H9 (cell line): ENCODE measurements around the gene SYT9. TPM values are rescaled to one million over a fixed set of nuclear protein-coding genes. Genes with fewer than 3 reads are reported as not detected.

Source experiments
- DNase-seq: peaks from one replicate; pipeline ENCODE4 v3.0.0-alpha.2; 2017
- H2AFZ ChIP-seq: one replicate; pipeline ENCODE4 v1.6.1; 2013; ENCODE audit warnings: mild to moderate bottlenecking, low read length, control low read depth, moderate library complexity
- H2AK5ac ChIP-seq: 2 replicates; pipeline ENCODE4 v1.6.1; 2013; ENCODE audit warnings: low read length, control low read depth, mixed read lengths; ENCODE audit not compliant: insufficient read length
- H2BK120ac ChIP-seq: one replicate; pipeline ENCODE4 v1.6.1; 2013; ENCODE audit warnings: low read depth, mild to moderate bottlenecking, low read length, control low read depth, inconsistent platforms; ENCODE audit not compliant: poor library complexity, severe bottlenecking
- H2BK12ac ChIP-seq: 2 replicates; pipeline ENCODE4 v1.6.1; 2013; ENCODE audit warnings: low read length, control low read depth, mixed read lengths, low read depth; ENCODE audit not compliant: insufficient read length
- H2BK15ac ChIP-seq: 2 replicates; pipeline ENCODE4 v1.6.1; 2013; ENCODE audit warnings: low read depth, low read length, control low read depth
- H2BK20ac ChIP-seq: one replicate; pipeline ENCODE4 v1.6.1; 2013; ENCODE audit warnings: low read depth, mild to moderate bottlenecking, low read length, control low read depth, inconsistent platforms; ENCODE audit not compliant: poor library complexity, severe bottlenecking
- H2BK5ac ChIP-seq: 2 replicates; pipeline ENCODE4 v1.6.1; 2013; ENCODE audit warnings: low read length, control low read depth, mixed read lengths; ENCODE audit not compliant: insufficient read length
- H3K14ac ChIP-seq: 2 replicates; pipeline ENCODE4 v1.6.1; 2013; ENCODE audit warnings: low read length, control low read depth; ENCODE audit not compliant: insufficient read depth
- H3K18ac ChIP-seq: 2 replicates; pipeline ENCODE4 v1.6.1; 2013; ENCODE audit warnings: low read depth, mild to moderate bottlenecking, mixed read lengths, low read length, control low read depth; ENCODE audit not compliant: insufficient read length
- H3K23ac ChIP-seq: 2 replicates; pipeline ENCODE4 v1.6.1; 2013; ENCODE audit warnings: low read length, control low read depth, mixed read lengths, low read depth; ENCODE audit not compliant: insufficient read length
- H3K23me2 ChIP-seq: 2 replicates; pipeline ENCODE4 v1.6.1; 2013; ENCODE audit warnings: low read depth, mild to moderate bottlenecking, mixed read lengths, low read length, control low read depth; ENCODE audit not compliant: insufficient read length, poor library complexity, severe bottlenecking
- H3K27ac ChIP-seq: 2 replicates; pipeline ENCODE4 v1.5.1; 2013; ENCODE audit warnings: low read length, control low read depth, mixed read lengths, low read depth; ENCODE audit not compliant: insufficient read length
- H3K27me3 ChIP-seq: 2 replicates; pipeline ENCODE4 v1.6.1; 2013; ENCODE audit warnings: low read length, control low read depth, inconsistent platforms; ENCODE audit not compliant: insufficient read depth
- H3K4ac ChIP-seq: 2 replicates; pipeline ENCODE4 v1.6.1; 2013; ENCODE audit warnings: low read depth, mild to moderate bottlenecking, control low read depth, inconsistent platforms, low read length, moderate library complexity
- H3K4me1 ChIP-seq: 2 replicates; pipeline ENCODE4 v1.6.1; 2013; ENCODE audit warnings: low read length, control low read depth, inconsistent platforms; ENCODE audit not compliant: insufficient read depth
- H3K4me2 ChIP-seq: 2 replicates; pipeline ENCODE4 v1.6.1; 2013; ENCODE audit warnings: low read length, control low read depth, mixed read lengths; ENCODE audit not compliant: insufficient read length, insufficient read depth
- H3K56ac ChIP-seq: 2 replicates; pipeline ENCODE4 v1.6.1; 2013; ENCODE audit warnings: low read depth, mild to moderate bottlenecking, mixed read lengths, low read length, control low read depth; ENCODE audit not compliant: insufficient read length
- H3K79me1 ChIP-seq: 2 replicates; pipeline ENCODE4 v1.6.1; 2013; ENCODE audit warnings: low read depth, mild to moderate bottlenecking, moderate library complexity, low read length, control low read depth, inconsistent platforms; ENCODE audit not compliant: insufficient read depth, poor library complexity, severe bottlenecking
- H3K79me2 ChIP-seq: 2 replicates; pipeline ENCODE4 v1.6.1; 2013; ENCODE audit warnings: low read length, control low read depth, inconsistent platforms; ENCODE audit not compliant: insufficient read depth
- H3K9ac ChIP-seq: 2 replicates; pipeline ENCODE4 v1.6.1; 2013; ENCODE audit warnings: low read length, control low read depth, mixed read lengths; ENCODE audit not compliant: insufficient read length; ENCODE audit errors: extremely low read depth
- H3K9me3 ChIP-seq: one replicate; pipeline ENCODE4 v1.6.1; 2013; ENCODE audit warnings: low read depth, low read length, inconsistent platforms; ENCODE audit not compliant: control insufficient read depth
- H3T11ph ChIP-seq: one replicate; pipeline ENCODE4 v1.6.1; 2013; ENCODE audit warnings: mild to moderate bottlenecking, low read length, control low read depth, inconsistent platforms
- H4K20me1 ChIP-seq: one replicate; pipeline ENCODE4 v1.6.1; 2013; ENCODE audit not compliant: control insufficient read depth, insufficient read length, insufficient read depth
- H4K5ac ChIP-seq: 2 replicates; pipeline ENCODE4 v1.6.1; 2013; ENCODE audit warnings: low read depth, mild to moderate bottlenecking, mixed read lengths, low read length, control low read depth; ENCODE audit not compliant: insufficient read length
- H4K8ac ChIP-seq: replicated peaks from 2 replicates; pipeline ENCODE4 v1.6.1; 2013; ENCODE audit warnings: low read length, control low read depth, mixed read lengths, low read depth; ENCODE audit not compliant: insufficient read length
- H4K91ac ChIP-seq: 2 replicates; pipeline ENCODE4 v1.6.1; 2013; ENCODE audit warnings: low read depth, mild to moderate bottlenecking, moderate library complexity, mixed read lengths, low read length, control low read depth; ENCODE audit not compliant: insufficient read length
- H3K27ac Mint-ChIP-seq, 3 experiments: 2 replicates in 2 of 3; 3 replicates in 1 of 3; pipeline ENCODE4 v1.8.0; 2020 to 2021; ENCODE audit warnings: mixed read lengths in 3 of 3, mild to moderate bottlenecking in 1 of 3, moderate library complexity in 1 of 3
- H3K27me3 Mint-ChIP-seq: 2 replicates; pipeline ENCODE4 v1.8.0; 2021; ENCODE audit warnings: low read depth, mild to moderate bottlenecking, moderate library complexity, mixed read lengths
- H3K36me3 Mint-ChIP-seq, 3 experiments: 2 replicates in 2 of 3; 3 replicates in 1 of 3; pipeline ENCODE4 v1.8.0; 2020 to 2021; ENCODE audit warnings: low read depth in 3 of 3, mixed read lengths in 3 of 3; ENCODE audit not compliant: insufficient read depth in 1 of 3
- H3K4me1 Mint-ChIP-seq, 2 experiments: 2 replicates each; pipeline ENCODE4 v1.8.0; 2020; ENCODE audit warnings: mixed read lengths in 2 of 2
- H3K4me3 Mint-ChIP-seq, 2 experiments: 2 replicates in 1 of 2; 3 replicates in 1 of 2; pipeline ENCODE4 v1.8.0; 2020 to 2021; ENCODE audit warnings: mild to moderate bottlenecking in 2 of 2, mixed read lengths in 2 of 2, moderate library complexity in 1 of 2
- H3K9me3 Mint-ChIP-seq, 2 experiments: 2 replicates in 1 of 2; 3 replicates in 1 of 2; pipeline ENCODE4 v1.8.0; 2020; ENCODE audit warnings: mild to moderate bottlenecking in 2 of 2, mixed read lengths in 2 of 2, moderate library complexity in 1 of 2
- CTCF ChIP-seq: fragments of 200-600 bp; sonication (generic); conservative IDR thresholded peaks from 3 replicates; pipeline ENCODE4 v1.8.0; 2021; ENCODE audit warnings: antibody characterized with exemption, mild to moderate bottlenecking
- WGBS: extraction: QIAGEN DNeasy Blood & Tissue Kit; methylation state at CpG from one replicate; pipeline ENCODE4 v1.1.7; 2013; ENCODE audit warnings: missing lambda C conversion rate, low lambda C conversion rate, mixed read lengths; ENCODE audit not compliant: insufficient read length; ENCODE audit errors: extremely low coverage; 5-methylcytosine and 5-hydroxymethylcytosine counted together
- total RNA-seq: library from RNA; stranded (reverse); gene quantifications from 2 replicates; pipeline ENCODE4 v1.2.1, GENCODE V29; 2021

SYT9 gene
- total RNA-seq, 1 experiment from 2014 or later = 0.63 TPM

DNA sequence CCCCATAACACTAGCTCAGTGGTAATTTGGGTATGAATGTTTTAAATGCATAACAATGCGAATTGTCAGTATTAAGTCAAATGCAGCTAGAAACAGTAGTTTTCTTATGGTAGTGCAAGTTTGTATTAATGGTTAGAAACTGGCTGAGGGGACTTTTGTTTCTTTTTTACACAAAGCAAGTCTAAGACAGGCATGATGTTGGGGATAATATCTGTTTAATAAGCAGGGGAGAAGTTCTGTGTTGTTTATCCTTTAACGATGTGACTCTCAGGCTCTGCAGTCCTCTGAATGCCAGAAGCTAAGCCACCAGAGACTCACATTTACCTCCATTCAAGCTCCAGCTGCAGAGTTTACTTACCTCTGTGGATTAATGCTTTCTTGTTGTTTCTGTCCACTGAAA, 67.8 kb downstream of the SYT9 start:
- no peak overlapping the region for H4K91ac ChIP-seq
- TF ChIP-seq CTCF = no peak
- H2BK5ac ChIP-seq = no peak overlapping the region
- no peak overlapping the region for H2AK5ac ChIP-seq
- Mint-ChIP-seq H3K4me1 (peaks cover 17 to 33% of the 10 kb centered on the region in 2 experiments), H3K36me3 (no peaks in the 10 kb centered on the region), H3K27me3 (no peaks in the 10 kb centered on the region), H3K4me3 (no peak overlapping the region), H3K9me3 (no peaks in the 10 kb centered on the region), H3K27ac (peak overlapping the region in 1 of 3 experiments; percentile 57; a peak in 1 of 7 replicates)
- no peak overlapping the region for H3K9ac ChIP-seq
- H3K9me3 ChIP-seq = no peaks in the 10 kb centered on the region
- no peak overlapping the region for H2AFZ ChIP-seq
- H3K79me2 ChIP-seq = no peaks in the 10 kb centered on the region
- no peak overlapping the region for H4K5ac ChIP-seq
- no peak overlapping the region for H2BK15ac ChIP-seq
- H4K8ac ChIP-seq = no peak overlapping the region
- no peak overlapping the region for H3K18ac ChIP-seq
- no peak overlapping the region for H2BK12ac ChIP-seq
- no peak overlapping the region for H3K27ac ChIP-seq
- DNase-seq = no peak
- H3K4me1 ChIP-seq = no peaks in the 10 kb centered on the region; the same call in 1 of the 2 replicates
- peaks cover 2% of the 10 kb centered on the region for H3K23me2 ChIP-seq
- H3T11ph ChIP-seq = no peak overlapping the region
- H3K4me2 ChIP-seq = no peak overlapping the region
- H3K27me3 ChIP-seq = no peaks in the 10 kb centered on the region
- no peak overlapping the region for H2BK20ac ChIP-seq
- WGBS = no CpG with 5 or more reads among the region's 2 CpGs
- no peak overlapping the region for H3K23ac ChIP-seq
- H2BK120ac ChIP-seq = no peak overlapping the region
- no peak overlapping the region for H3K4ac ChIP-seq
- H3K14ac ChIP-seq = no peak overlapping the region
- no peak overlapping the region for H3K56ac ChIP-seq
- H4K20me1 ChIP-seq = no peaks in the 10 kb centered on the region
- no peaks in the 10 kb centered on the region for H3K79me1 ChIP-seq
